Measurements from ENCODE around the gene RGS6. TPM values are rescaled to one million over a fixed set of nuclear protein-coding genes. Genes with fewer than 3 reads are reported as not detected.

Gene RGS6
- total RNA-seq, 1 donor from 2014 or later: 26.0 TPM

GRCh38 chr14:72521968-72522741 is 589.9 kb downstream of the RGS6 start:
- ATAC-seq (no peak), DNase-seq (no peak)
- intact Hi-C loops (cut with micrococcal nuclease): no loop called here

GRCh38 chr14:72522847-72523246 is 590.6 kb downstream of the RGS6 start:
- no peak for DNase-seq
- intact Hi-C loops (cut with micrococcal nuclease): no loop called here
- no peak for ATAC-seq

- peak; percentile 39 for ATAC-seq
- intact Hi-C loops (cut with micrococcal nuclease): no loop called here
- no peak for DNase-seq
These were observed 591.4 kb downstream of the RGS6 start for GRCh38 chr14:72523424-72524294.

- no peak for ATAC-seq
- intact Hi-C loops (cut with micrococcal nuclease): no loop called here
- no peak for DNase-seq
These were observed 592.0 kb downstream of the RGS6 start for GRCh38 chr14:72524295-72524629.

- intact Hi-C loops (cut with micrococcal nuclease): no loop called here
- DNase-seq: no peak
- no peak for ATAC-seq
These were observed 593.1 kb downstream of the RGS6 start for GRCh38 chr14:72525087-72525915.

- ATAC-seq (no peak), DNase-seq (no peak)
- intact Hi-C loops (cut with micrococcal nuclease): no loop called here
These were observed 595.4 kb downstream of the RGS6 start for GRCh38 chr14:72527591-72527990.

- intact Hi-C loops (cut with micrococcal nuclease): no loop called here
- DNase-seq (no peak), ATAC-seq (no peak)
These were observed 596.0 kb downstream of the RGS6 start for GRCh38 chr14:72528059-72528862.

- no peak for ATAC-seq
- no peak for DNase-seq
- intact Hi-C loops (cut with micrococcal nuclease): no loop called here
These were observed 596.6 kb downstream of the RGS6 start for GRCh38 chr14:72528863-72529175.

GRCh38 chr14:72532686-72533454 is 600.6 kb downstream of the RGS6 start:
- DNase-seq: no peak
- intact Hi-C loops (cut with micrococcal nuclease): no loop called here
- ATAC-seq: no peak

- intact Hi-C loops (cut with micrococcal nuclease): no loop called here
- peak; percentile 27 for ATAC-seq
These were observed 603.3 kb downstream of the RGS6 start for GRCh38 chr14:72535485-72535884.

GRCh38 chr14:72538387-72538786 is 606.2 kb downstream of the RGS6 start:
- intact Hi-C loops (cut with micrococcal nuclease): no loop called here
- DNase-seq (no peak), ATAC-seq (no peak)

More at GRCh38 chr14:72535485-72535884, 603.3 kb downstream of the RGS6 start:
- no peak for DNase-seq

GRCh38 chr14:72539661-72540315 is 607.6 kb downstream of the RGS6 start:
- DNase-seq (no peak), ATAC-seq (no peak)
- intact Hi-C loops (cut with micrococcal nuclease): no loop called here

- ATAC-seq (no peak), DNase-seq (no peak)
- intact Hi-C loops (cut with micrococcal nuclease): no loop called here
These were observed 608.6 kb downstream of the RGS6 start for GRCh38 chr14:72540836-72541235.

GRCh38 chr14:72541546-72541945 is 609.3 kb downstream of the RGS6 start:
- ATAC-seq (no peak), DNase-seq (no peak)
- intact Hi-C loops (cut with micrococcal nuclease): no loop called here

- DNase-seq (no peak), ATAC-seq (no peak)
- intact Hi-C loops (cut with micrococcal nuclease): no loop called here
These were observed 611.1 kb downstream of the RGS6 start for GRCh38 chr14:72543341-72543740.

GRCh38 chr14:72544615-72545387 is 612.6 kb downstream of the RGS6 start:
- intact Hi-C loops (cut with micrococcal nuclease): no loop called here
- ATAC-seq (peak; percentile 24), DNase-seq (no peak)
